HepG2 (cell line): ENCODE results near the gene PDE4D. TPM values are rescaled to one million over a fixed set of nuclear protein-coding genes. Genes with fewer than 3 reads are reported as not detected.

Source experiments
- ATAC-seq: fragments of 200-7000 bp; cut with Tn5 transposase; 3 replicates; pipeline ENCODE4 v1.9.1; 2020; ENCODE audit warnings: mild to moderate bottlenecking, moderate library complexity
- BruUV-seq: library from RNA; stranded (reverse); fragments of 400-500 nt; replicated peaks from 2 replicates; lab custom pipeline; 2021; lab: Mats Ljungman, UMichigan
- CTCF ChIA-PET: fragments of 300-600 bp; formaldehyde crosslinking; extraction: SDS; loops from one replicate; lab custom pipeline; 2021; ENCODE audit warnings: low total read pairs, inconsistent platforms, low intra/inter-chr PET ratio; lab: Yijun Ruan, JAX
- POLR2A ChIA-PET: fragments of 350-600 bp; sonication (Branson Sonifier 250); formaldehyde crosslinking; loops from one replicate; lab custom pipeline; 2020; ENCODE audit warnings: antibody characterized with exemption, inconsistent platforms; lab: Yijun Ruan, JAX
- DNase-seq: peaks from one replicate; pipeline ENCODE4 v3.0.0-alpha.2; 2015; ENCODE audit warnings: low spot score
- FAIRE-seq: peaks from 3 replicates; lab custom pipeline; 2011; peaks lifted over from hg19 to GRCh38; lab: Jason Lieb, UNC
- H2AFZ ChIP-seq: one replicate; pipeline ENCODE4 v1.6.1; 2011; ENCODE audit warnings: low read length, inconsistent platforms
- H3K27ac ChIP-seq: fragments of 300-600 bp; 3 replicates; pipeline ENCODE4 v1.8.0; 2011; ENCODE audit warnings: mixed run types, mild to moderate bottlenecking, mixed read lengths, low read length, inconsistent platforms; ENCODE audit not compliant: insufficient read depth; ENCODE audit errors: extremely low read length
- H3K27me3 ChIP-seq, 2 experiments: fragments of 200-600 bp in 1 of 2; 2 replicates in 1 of 2; 3 replicates in 1 of 2; pipeline versions ENCODE4 v1.6.0 to v1.8.0; 2011; ENCODE audit warnings: low read length in 2 of 2, mild to moderate bottlenecking in 2 of 2, moderate library complexity in 2 of 2, inconsistent platforms in 1 of 2; ENCODE audit not compliant: insufficient read depth in 2 of 2, control insufficient read depth in 1 of 2
- H3K36me3 ChIP-seq, 2 experiments: fragments of 200-600 bp in 1 of 2; replicated peaks in 1 of 2; 2 replicates in 1 of 2; 3 replicates in 1 of 2; pipeline versions ENCODE4 v1.5.1 to v1.8.0; 2011; ENCODE audit warnings: low read length in 2 of 2, inconsistent platforms in 1 of 2; ENCODE audit not compliant: insufficient read depth in 2 of 2, control insufficient read depth in 1 of 2
- H3K4me1 ChIP-seq: 2 replicates; pipeline ENCODE4 v1.5.1; 2012; ENCODE audit warnings: low read length, inconsistent platforms; ENCODE audit not compliant: insufficient read depth
- H3K4me2 ChIP-seq: 2 replicates; pipeline ENCODE4 v1.6.0; 2011; ENCODE audit warnings: low read depth, low read length, inconsistent platforms
- H3K4me3 ChIP-seq, 3 experiments: fragments of 200-600 bp in 1 of 3; sonication (generic), shearing (Covaris generic) in 1 of 3; replicated peaks in 1 of 3; 2 replicates each; pipeline ENCODE4 v1.5.1; 2011 to 2016; ENCODE audit warnings: low read length in 3 of 3, inconsistent platforms in 2 of 3, low read depth in 2 of 3, mild to moderate bottlenecking in 2 of 3, control low read depth in 1 of 3, mixed read lengths in 1 of 3; ENCODE audit not compliant: insufficient read depth in 1 of 3
- H3K79me2 ChIP-seq: one replicate; pipeline ENCODE4 v1.6.1; 2011; ENCODE audit warnings: low read length, inconsistent platforms; ENCODE audit not compliant: insufficient read depth
- H3K9ac ChIP-seq: 2 replicates; pipeline ENCODE4 v1.6.0; 2011; ENCODE audit warnings: mild to moderate bottlenecking, low read depth, low read length, inconsistent platforms; ENCODE audit not compliant: insufficient read depth
- H3K9me3 ChIP-seq: 2 replicates; pipeline ENCODE4 v1.5.1; 2012; ENCODE audit warnings: mild to moderate bottlenecking, low read length
- H4K20me1 ChIP-seq: 2 replicates; pipeline ENCODE4 v1.6.0; 2011; ENCODE audit warnings: inconsistent platforms, mild to moderate bottlenecking, low read length, moderate library complexity; ENCODE audit not compliant: insufficient read depth
- RARA ChIP-seq: IDR thresholded peaks from 2 replicates; pipeline ENCODE4 v1.6.1; 2016; ENCODE audit warnings: missing genetic modification reagents, missing compliant biosample characterization
- RFXAP ChIP-seq: sonication (generic); formaldehyde crosslinking; IDR thresholded peaks from 2 replicates; pipeline ENCODE4 v1.4.0; 2020; ENCODE audit warnings: missing genetic modification reagents, borderline replicate concordance
- ZNF274 ChIP-seq: sonication (generic); formaldehyde crosslinking; IDR thresholded peaks from 2 replicates; pipeline ENCODE4 v1.5.1; 2020; ENCODE audit warnings: mild to moderate bottlenecking, missing genetic modification reagents
- WGBS: methylation state at CpG from one replicate; pipeline ENCODE4 v1.1.6; 2017; ENCODE audit warnings: low lambda C conversion rate; 5-methylcytosine and 5-hydroxymethylcytosine counted together
- in situ Hi-C: cut with HindIII; loops from 2 replicates; pipeline ENCODE4 v1.10.0; 2017; ENCODE audit warnings: low pct_unique_long_range_greater_than_20kb; ENCODE audit not compliant: extremely low pct_ligation_motif_present
- intact Hi-C: fragments of 100-400 bp; cut with micrococcal nuclease; formaldehyde crosslinking; loops from one replicate; pipeline ENCODE4 v1.10.0; 2022; ENCODE audit not compliant: unreplicated experiment
- polyA plus RNA-seq, 8 experiments: library from polyadenylated mRNA; depleted of rRNA in 3 of 8; stranded (reverse) in 7 of 8; unstranded in 1 of 8; fragments of >200 nt; fragmentation: Illumina TruSeq in 4 of 8; extraction: Trizol in 4 of 8; gene quantifications; 2 replicates each; pipeline versions ENCODE4 v1.2.1 to v1.2.3, GENCODE V29; 2011 to 2016; ENCODE audit warnings: low read depth in 4 of 8, missing spikeins in 1 of 8, mixed read lengths in 1 of 8; ENCODE audit not compliant: insufficient read depth in 1 of 8
- total RNA-seq, 5 experiments: library from RNA; depleted of rRNA; stranded (reverse); fragments of >200 nt; fragmentation: Illumina TruSeq; extraction: Trizol; gene quantifications; 2 replicates each; pipeline ENCODE4 v1.2.3, GENCODE V29; 2016; ENCODE audit warnings: low read depth in 1 of 5

PDE4D gene
- total and polyA plus RNA-seq, 2 of the 13 experiments (the other 11 are each of a cell fraction or from before 2014, with no cell fraction given) = 7.0 to 12.2 TPM

DNA sequence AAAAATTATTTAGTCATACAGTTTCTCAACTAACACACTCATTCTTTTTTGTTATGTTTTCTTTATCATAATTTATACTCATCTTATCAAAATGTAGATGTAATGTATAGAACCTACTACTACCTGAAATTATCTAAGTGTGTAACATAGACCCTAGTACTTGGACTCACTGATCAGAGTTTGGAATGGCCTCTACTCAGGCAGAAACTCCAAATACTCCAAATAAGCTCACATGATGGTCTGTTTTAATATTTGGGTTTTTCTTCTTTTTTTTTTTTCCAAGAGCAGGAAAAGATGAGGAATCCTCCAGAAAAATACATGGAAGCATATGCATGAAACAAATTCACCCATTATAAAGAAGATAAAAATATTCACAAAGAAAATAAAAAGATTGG, 126.3 kb downstream of the PDE4D start:
- Histone ChIP-seq H2AFZ (no peak overlapping the region), H3K9ac (no peak overlapping the region), H3K36me3 (no peaks in the 10 kb centered on the region), H3K79me2 (no peaks in the 10 kb centered on the region), H3K4me2 (no peak overlapping the region), H3K4me3 (no peak overlapping the region), H3K27ac (no peak overlapping the region), H3K27me3 (no peaks in the 10 kb centered on the region), H4K20me1 (no peaks in the 10 kb centered on the region), H3K9me3 (no peaks in the 10 kb centered on the region), H3K4me1 (peaks cover 35% of the 10 kb centered on the region)
- no peak for TF ChIP-seq ZNF274 (CRISPR knock-in tag)
- no peak for ATAC-seq
- in situ Hi-C loops = no loop called here
- no peak for FAIRE-seq
- POLR2A ChIA-PET = no interaction called here
- DNase-seq = no peak
- intact Hi-C loops = no loop called here
- CTCF ChIA-PET = no interaction called here
- no TSS peak for BruUV-seq

DNA sequence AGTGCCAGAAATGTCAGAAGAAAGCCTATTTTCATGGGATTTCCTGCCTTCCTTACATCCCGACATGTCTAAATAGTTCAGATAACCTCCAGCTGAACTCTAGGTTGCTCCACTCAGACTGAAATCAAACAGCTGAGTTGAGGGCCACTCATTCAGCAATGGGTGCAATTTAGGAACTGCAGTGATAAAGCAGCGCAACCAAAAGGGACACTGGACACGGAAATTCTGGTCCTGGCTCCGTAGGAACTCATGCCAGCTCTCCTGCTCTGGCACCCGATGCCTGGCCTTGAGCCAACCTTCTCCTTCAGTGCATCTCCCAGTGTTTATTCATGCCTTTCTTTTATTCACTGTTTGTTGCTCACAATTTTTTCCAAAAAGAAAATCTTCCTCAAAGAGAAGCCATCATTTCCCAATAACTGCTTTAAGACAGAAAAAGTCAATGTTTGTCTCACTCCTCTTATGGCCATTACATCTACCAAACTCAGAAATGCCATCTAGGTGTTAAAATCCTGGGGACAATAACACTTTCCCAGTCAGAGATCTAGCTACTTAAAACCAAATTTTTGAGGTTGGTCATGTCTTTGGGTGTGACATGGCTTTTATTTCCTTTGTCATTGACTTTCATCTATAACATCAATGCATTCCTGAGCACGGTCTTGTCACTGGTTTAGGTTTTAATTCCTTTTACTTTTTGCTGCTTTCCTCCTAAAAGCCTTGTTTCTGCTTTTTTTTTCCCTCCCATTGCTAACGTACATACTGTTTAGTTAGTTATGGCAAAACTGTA, 126.9 kb downstream of the PDE4D start:
- FAIRE-seq = no peak
- 42% methylated on average over 4 of the region's 7 CpGs for WGBS
- no peak overlapping the region for H3K4me3 ChIP-seq
- H3K36me3 ChIP-seq = no peaks in the 10 kb centered on the region
- no peak for ATAC-seq
- CTCF ChIA-PET = no interaction called here
- no peak overlapping the region for H2AFZ ChIP-seq
- TF ChIP-seq RARA = 0 out of 2 replicates have a peak, but pooled peaks have one; percentile 28
- TF ChIP-seq RFXAP (CRISPR knock-in tag) = no peak
- no peak overlapping the region for H3K27ac ChIP-seq
- peak overlapping the region; percentile 32; the same call in 1 of the 2 replicates for H3K4me2 ChIP-seq
- H3K9ac ChIP-seq = no peak overlapping the region
- in situ Hi-C loops (no loop called here), intact Hi-C loops (no loop called here)
- no peak for DNase-seq
- H3K79me2 ChIP-seq = no peaks in the 10 kb centered on the region
- H3K27me3 ChIP-seq = no peaks in the 10 kb centered on the region
- no TSS peak for BruUV-seq
- H3K4me1 ChIP-seq = peaks cover 35% of the 10 kb centered on the region
- no peaks in the 10 kb centered on the region for H3K9me3 ChIP-seq
- POLR2A ChIA-PET = no interaction called here
- no peaks in the 10 kb centered on the region for H4K20me1 ChIP-seq
